T-helper 17 cell (primary cell): ENCODE results near the gene OR8U1. TPM values are rescaled to one million over a fixed set of nuclear protein-coding genes. Genes with fewer than 3 reads are reported as not detected.

Experiments used
- total RNA-seq, 4 donors: library from RNA in 2 of 4; stranded (reverse) in 2 of 4; gene quantifications; one replicate each; pipeline ENCODE4 v1.2.3 and lab custom pipeline; 2022 to 2026

The OR8U1 gene
- total RNA-seq, 2 donors from 2014 or later: not detected

Other genes starting within 250 kb of the OR8U1 start
- not detected for gene OR8J3, start 235.4 kb upstream of the OR8U1 start, total RNA-seq
- not detected for gene OR8K5, start 215.3 kb upstream of the OR8U1 start, total RNA-seq
- not detected for gene OR5J2, start 199.0 kb upstream of the OR8U1 start, total RNA-seq
- gene OR5T2, start 141.4 kb upstream of the OR8U1 start, total RNA-seq: not detected
- gene OR5T3, start 123.4 kb upstream of the OR8U1 start, total RNA-seq: not detected
- gene OR5T1, start 101.5 kb upstream of the OR8U1 start, total RNA-seq: not detected
- not detected for gene OR8H1, start 83.4 kb upstream of the OR8U1 start, total RNA-seq
- not detected for gene OR8K3, start 60.5 kb upstream of the OR8U1 start, total RNA-seq
- not detected for gene OR8K1, start 29.6 kb upstream of the OR8U1 start, total RNA-seq
- gene OR8J1, start 21.3 kb upstream of the OR8U1 start, total RNA-seq: not detected
- not detected for gene OR5AL1, start 37.1 kb downstream of the OR8U1 start, total RNA-seq
- gene OR5M3, start 97.7 kb downstream of the OR8U1 start, total RNA-seq: not detected
- not detected for gene OR5M8, start 115.7 kb downstream of the OR8U1 start, total RNA-seq
- gene OR5M11, start 167.6 kb downstream of the OR8U1 start, total RNA-seq: not detected
- not detected for gene OR5M10, start 202.1 kb downstream of the OR8U1 start, total RNA-seq
- not detected for gene OR5M1, start 239.2 kb downstream of the OR8U1 start, total RNA-seq